ENCODE data around the gene PRKCE. TPM values are rescaled to one million over a fixed set of nuclear protein-coding genes. Genes with fewer than 3 reads are reported as not detected.

The PRKCE gene
- total and polyA plus RNA-seq, 2 of the 8 experiments (the other 6 are each of a cell fraction or from before 2014, with no cell fraction given) = 0.54 to 2.1 TPM

- Histone ChIP-seq H3K9ac (replicated peaks in 1 of 4; ENCODE audit: extremely low read depth in 1 of 4, low read depth in 3 of 4, low read length in 3 of 4) (no peak overlapping the region), H4K20me1 (replicated peaks in 1 of 2; ENCODE audit: control insufficient read depth in 1 of 2, insufficient read depth in 2 of 2, low read length in 2 of 2) (no peaks in the 10 kb centered on the region), H3K23ac (ENCODE audit: insufficient read length) (no peak overlapping the region), H3K79me1 (ENCODE audit: low read depth, low read length) (no peaks in the 10 kb centered on the region), H2BK12ac (ENCODE audit: low read depth, low read length) (no peak overlapping the region), H4K8ac (ENCODE audit: extremely low read depth, insufficient read depth, low read length) (no peak overlapping the region), H2BK120ac (replicated peaks; ENCODE audit: low read depth, low read length) (no peak overlapping the region), H3K36me3 (ENCODE audit: control insufficient read depth in 2 of 4, insufficient read depth in 4 of 4, low read length in 3 of 4) (no peaks in the 10 kb centered on the region), H2BK20ac (ENCODE audit: low read length) (no peak overlapping the region), H3K56ac (replicated peaks; ENCODE audit: insufficient read length, low read depth, low read length) (no peak overlapping the region), H3K9me3 (ENCODE audit: insufficient read depth in 2 of 2, low read depth in 1 of 2, low read length in 1 of 2) (no peaks in the 10 kb centered on the region), H3K4me2 (ENCODE audit: insufficient read depth in 1 of 2, low read depth in 2 of 2, low read length in 2 of 2) (no peak overlapping the region), H3K27me3 (replicated peaks in 1 of 4; ENCODE audit: control insufficient read depth in 3 of 4, extremely low read depth in 1 of 4, insufficient read depth in 3 of 4, low read length in 3 of 4) (no peaks in the 10 kb centered on the region), H3K18ac (ENCODE audit: extremely low read depth, low read length) (no peak overlapping the region), H4K91ac (replicated peaks; ENCODE audit: insufficient read length, low read length) (no peak overlapping the region), H4K5ac (ENCODE audit: insufficient read length, low read depth, low read length) (no peak overlapping the region), H2AFZ (ENCODE audit: low read length) (no peak overlapping the region), H3K4me3 (ENCODE audit: extremely low read depth in 1 of 4, insufficient read depth in 2 of 4, low read depth in 3 of 4, low read length in 4 of 4) (no peak overlapping the region), H3K4ac (replicated peaks; ENCODE audit: insufficient read length, low read depth, low read length) (no peak overlapping the region), H2BK15ac (ENCODE audit: low read length) (no peak overlapping the region), H3K27ac (ENCODE audit: low read depth, low read length) (no peak overlapping the region), H2AK5ac (ENCODE audit: low read depth, low read length) (no peak overlapping the region), H3K79me2 (ENCODE audit: control insufficient read depth in 1 of 2, insufficient read depth in 2 of 2, low read length in 2 of 2) (no peaks in the 10 kb centered on the region), H2BK5ac (ENCODE audit: low read depth, low read length) (no peak overlapping the region), H3K4me1 (replicated peaks in 1 of 4; ENCODE audit: control insufficient read depth in 3 of 4, insufficient read depth in 4 of 4, low read length in 3 of 4) (peaks cover 0 to 5% (median 2%) of the 10 kb centered on the region in 4 experiments; a peak in 3 of 7 replicates), H3K14ac (ENCODE audit: insufficient read length) (no peak overlapping the region), H3K23me2 (ENCODE audit: low read depth, low read length) (no peaks in the 10 kb centered on the region)
- no peak for DNase-seq (ENCODE audit: low read depth in 1 of 2, low spot score in 2 of 2)
- CTCF ChIA-PET (ENCODE audit: partially characterized antibody) = interaction anchor here (1.0 kb wide), 1 partner anchor 64 kb away, joined by 4 read pairs; no protein-coding TSS in a partner anchor
- FAIRE-seq = no peak
- POLR2A ChIA-PET (ENCODE audit: partially characterized antibody) = no interaction called here
- WGBS, 2 experiments (ENCODE audit: extremely low coverage in 1 of 2, insufficient coverage in 1 of 2, insufficient read length in 1 of 2, insufficient replicate concordance in 2 of 2, low coverage in 1 of 2, low lambda C conversion rate in 2 of 2, missing lambda C conversion rate in 1 of 2) = 77% methylated on average over 6 of the region's 6 CpGs; no CpG with 5 or more reads in 1 of the 2 experiments
- TF ChIP-seq SP2 (IDR thresholded peaks at IDR 0.05; ENCODE audit: low read length) (no peak), SUZ12 (IDR thresholded peaks at IDR 0.05; ENCODE audit: low read length) (no peak), RFX5 (IDR thresholded peaks at IDR 0.05; ENCODE audit: borderline replicate concordance, low read depth, low read length) (no peak), CTCF (IDR thresholded peaks at IDR 0.05; ENCODE audit: control extremely low read depth in 1 of 3, insufficient read depth in 1 of 3, low read depth in 1 of 3, low read length in 3 of 3) (no peak), NANOG (IDR thresholded peaks at IDR 0.05; ENCODE audit: insufficient read depth, low read depth, low read length, poor library complexity, severe bottlenecking) (no peak), MAX (IDR thresholded peaks at IDR 0.05) (no peak), EZH2 (IDR thresholded peaks at IDR 0.05; ENCODE audit: low read depth, low read length, severe bottlenecking) (no peak)
Measured at GRCh38 chr2:46091961-46092667, 440.6 kb downstream of the PRKCE start.
